Adrenal gland (tissue), 5 donors: Measurements from ENCODE around the gene REP15.

Source experiments
- POLR2A ChIP-seq, 2 donors: fragments of 450-650 bp; IDR thresholded peaks; one replicate each; pipeline ENCODE4 v1.6.1; 2017; ENCODE audit warnings: antibody characterized with exemption in 2 of 2, mild to moderate bottlenecking in 2 of 2, moderate library complexity in 1 of 2
- TF ChIP-seq, protein P1 (sequence below), 6 experiments: fragments of 450-650 bp in 4 of 6; fragments of 200-600 bp in 2 of 6; sonication (generic) in 1 of 6; IDR thresholded peaks; 1 replicate in 5 of 6; 2 replicates in 1 of 6; pipeline versions ENCODE4 v1.5.1 to v1.8.0; 2016 to 2021; ENCODE audit warnings: antibody characterized with exemption in 6 of 6, mild to moderate bottlenecking in 2 of 6, moderate library complexity in 1 of 6
- donor health status: DM: no; HTN: no; CAD: no.

DNA sequence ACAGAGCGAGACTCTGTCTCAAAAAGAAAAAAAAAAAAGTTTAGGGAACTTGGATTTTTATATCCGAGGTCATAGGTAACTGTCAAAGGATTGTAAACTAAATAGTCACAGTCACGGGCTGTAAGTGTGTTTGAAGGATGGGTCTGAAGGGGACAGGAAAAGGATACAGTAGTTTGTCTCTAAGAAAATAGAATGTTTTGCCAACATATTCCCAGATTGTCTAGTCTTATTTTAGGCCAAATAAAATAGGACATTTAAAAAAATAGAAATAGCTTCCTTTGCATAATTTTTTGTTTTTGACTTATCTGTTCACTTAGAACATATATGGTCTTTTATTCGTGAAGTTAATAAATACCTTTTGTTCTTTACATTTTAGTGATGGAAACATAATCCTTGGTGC is 24.2 kb upstream of the REP15 start:
- TF ChIP-seq, protein P1, sequence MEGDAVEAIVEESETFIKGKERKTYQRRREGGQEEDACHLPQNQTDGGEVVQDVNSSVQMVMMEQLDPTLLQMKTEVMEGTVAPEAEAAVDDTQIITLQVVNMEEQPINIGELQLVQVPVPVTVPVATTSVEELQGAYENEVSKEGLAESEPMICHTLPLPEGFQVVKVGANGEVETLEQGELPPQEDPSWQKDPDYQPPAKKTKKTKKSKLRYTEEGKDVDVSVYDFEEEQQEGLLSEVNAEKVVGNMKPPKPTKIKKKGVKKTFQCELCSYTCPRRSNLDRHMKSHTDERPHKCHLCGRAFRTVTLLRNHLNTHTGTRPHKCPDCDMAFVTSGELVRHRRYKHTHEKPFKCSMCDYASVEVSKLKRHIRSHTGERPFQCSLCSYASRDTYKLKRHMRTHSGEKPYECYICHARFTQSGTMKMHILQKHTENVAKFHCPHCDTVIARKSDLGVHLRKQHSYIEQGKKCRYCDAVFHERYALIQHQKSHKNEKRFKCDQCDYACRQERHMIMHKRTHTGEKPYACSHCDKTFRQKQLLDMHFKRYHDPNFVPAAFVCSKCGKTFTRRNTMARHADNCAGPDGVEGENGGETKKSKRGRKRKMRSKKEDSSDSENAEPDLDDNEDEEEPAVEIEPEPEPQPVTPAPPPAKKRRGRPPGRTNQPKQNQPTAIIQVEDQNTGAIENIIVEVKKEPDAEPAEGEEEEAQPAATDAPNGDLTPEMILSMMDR (IDR thresholded peaks at IDR 0.05): no peak
- TF ChIP-seq POLR2A (IDR thresholded peaks at IDR 0.05): no peak
